ENCODE measurements around the gene LPP. TPM values are rescaled to one million over a fixed set of nuclear protein-coding genes. Genes with fewer than 3 reads are reported as not detected.

LPP gene
- total RNA-seq, 1 experiment from 2014 or later = 54.0 TPM

- H4K20me1 ChIP-seq (ENCODE audit: insufficient read depth) = no peaks in the 10 kb centered on the region; the same call in 1 of the 2 replicates
- TF ChIP-seq CEBPB (IDR thresholded peaks at IDR 0.05; ENCODE audit: low read depth) (no peak), SIN3A (IDR thresholded peaks at IDR 0.05; ENCODE audit: low read depth) (no peak), EZH2phosphoT487 (IDR thresholded peaks at IDR 0.05; ENCODE audit: borderline replicate concordance) (no peak), JUND (IDR thresholded peaks at IDR 0.05) (no peak), POLR2A (IDR thresholded peaks at IDR 0.05; ENCODE audit: borderline replicate concordance, extremely low read depth, insufficient read depth, insufficient read length) (no peak), ZNF274 (IDR thresholded peaks at IDR 0.05; ENCODE audit: low read depth, low read length) (no peak), ELF1 (IDR thresholded peaks at IDR 0.05; ENCODE audit: borderline replicate concordance, low read depth) (no peak), SP1 (IDR thresholded peaks at IDR 0.05; ENCODE audit: low read depth) (no peak), CTCF (IDR thresholded peaks at IDR 0.05 in 2 of 3, conservative IDR thresholded peaks at IDR 0.05 in 1 of 3; ENCODE audit: borderline replicate concordance in 1 of 3, insufficient read depth in 1 of 3, low read depth in 2 of 3, low read length in 2 of 3) (no peak), SRF (IDR thresholded peaks at IDR 0.05; ENCODE audit: low read depth) (no peak), MAX (IDR thresholded peaks at IDR 0.05) (no peak), FOSL1 (IDR thresholded peaks at IDR 0.05; ENCODE audit: low read depth) (no peak), POLR2AphosphoS5 (IDR thresholded peaks at IDR 0.05; ENCODE audit: low read depth, low read length) (no peak), CBX3 (IDR thresholded peaks at IDR 0.05; ENCODE audit: low read depth) (no peak), ZBTB33 (IDR thresholded peaks at IDR 0.05; ENCODE audit: extremely low read depth, insufficient replicate concordance, low read length) (no peak), TCF7L2 (IDR thresholded peaks at IDR 0.05; ENCODE audit: borderline replicate concordance, extremely low read depth, insufficient read depth, insufficient read length) (no peak), ATF3 (IDR thresholded peaks at IDR 0.05) (no peak), ZFX (IDR thresholded peaks at IDR 0.05) (no peak)
- no peak overlapping the region for H3K4me2 ChIP-seq (ENCODE audit: low read length)
- H3K27ac ChIP-seq (ENCODE audit: low read depth, low read length) = no peak overlapping the region
- H3K9me2 ChIP-seq (ENCODE audit: insufficient read depth) = no peaks in the 10 kb centered on the region
- no peaks in the 10 kb centered on the region for H3K36me3 ChIP-seq (ENCODE audit: control insufficient read depth in 1 of 2, insufficient read depth in 2 of 2, low read length in 2 of 2)
- H2AFZ ChIP-seq (ENCODE audit: low read depth, low read length, poor library complexity, severe bottlenecking) = no peak overlapping the region
- ATAC-seq = no peak
- H3K4me3 ChIP-seq (replicated peaks in 1 of 2; ENCODE audit: low read depth in 1 of 2, low read length in 2 of 2) = no peak overlapping the region
- no peaks in the 10 kb centered on the region for H3K27me3 ChIP-seq (ENCODE audit: insufficient read depth, low read length)
- H3K9me3 ChIP-seq (ENCODE audit: control insufficient read depth in 1 of 2, insufficient read depth in 1 of 2, low read depth in 1 of 2, low read length in 2 of 2) = no peaks in the 10 kb centered on the region
- RAD21 ChIA-PET (ENCODE audit: low non-redundant PET in 1 of 2, low total read pairs in 2 of 2, uncharacterized antibody in 2 of 2, unreplicated experiment in 2 of 2) = no interaction called here
- no peak overlapping the region for H3K9ac ChIP-seq (ENCODE audit: low read length)
- DNase-seq (ENCODE audit: low read depth, low spot score) = no peak
- no TSS peak for BruUV-seq (replicated peaks)
- intact Hi-C loops (cut with micrococcal nuclease) = no loop called here
- CTCF ChIA-PET = no interaction called here
- POLR2A ChIA-PET = no interaction called here
- H3K79me2 ChIP-seq (ENCODE audit: insufficient read depth, low read length) = no peaks in the 10 kb centered on the region
- H3K4me1 ChIP-seq (ENCODE audit: control insufficient read depth in 1 of 2, insufficient read depth in 2 of 2, low read length in 2 of 2) = no peaks in the 10 kb centered on the region
Measured at GRCh38 chr3:188408831-188409230, 254.9 kb downstream of the LPP start.
